A549 (cell line): ENCODE measurements around the gene FCN1. TPM values are rescaled to one million over a fixed set of nuclear protein-coding genes. Genes with fewer than 3 reads are reported as not detected.

Experiments
- ATAC-seq, 2 experiments: fragments of 200-7000 bp in 1 of 2; fragments of >200 bp in 1 of 2; cut with Nextera tagmentation in 1 of 2; cut with Tn5 transposase in 1 of 2; 3 replicates each; pipeline versions ENCODE4 v1.8.0 to v1.9.1; 2018 to 2020; ENCODE audit warnings: mild to moderate bottlenecking in 1 of 2, moderate library complexity in 1 of 2
- CTCF ChIA-PET: fragments of 300-600 bp; sonication (Branson Sonifier 250); formaldehyde crosslinking; extraction: SDS; loops from one replicate; lab custom pipeline; 2021; ENCODE audit warnings: antibody characterized with exemption, inconsistent platforms; lab: Yijun Ruan, JAX
- POLR2A ChIA-PET: fragments of 350-600 bp; formaldehyde crosslinking; extraction: SDS; loops from one replicate; lab custom pipeline; 2021; ENCODE audit warnings: antibody characterized with exemption, inconsistent platforms; lab: Yijun Ruan, JAX
- DNase-seq, 2 experiments: peaks; one replicate each; pipeline versions ENCODE4 v3.0.0 to v3.0.0-alpha.2; 2011 to 2016; ENCODE audit warnings: low read depth in 1 of 2, low spot score in 1 of 2
- FAIRE-seq: peaks from 2 replicates; lab custom pipeline; 2011; peaks lifted over from hg19 to GRCh38; lab: Jason Lieb, UNC
- H3K27ac ChIP-seq, 2 experiments: fragments of >200 bp; sonication (Bioruptor Twin); formaldehyde crosslinking; 3 replicates each; pipeline ENCODE4 v1.5.1; 2016 to 2017
- H3K4me1 ChIP-seq: fragments of >200 bp; sonication (Bioruptor Twin); formaldehyde crosslinking; 3 replicates; pipeline ENCODE4 v1.6.1; 2016
- H3K4me2 ChIP-seq: fragments of >200 bp; sonication (Bioruptor Twin); formaldehyde crosslinking; 3 replicates; pipeline ENCODE4 v1.6.1; 2016
- H3K4me3 ChIP-seq: fragments of >200 bp; sonication (Bioruptor Twin); formaldehyde crosslinking; 3 replicates; pipeline ENCODE4 v1.5.1; 2016
- H3K9me3 ChIP-seq: fragments of >200 bp; sonication (Bioruptor Twin); formaldehyde crosslinking; 3 replicates; pipeline ENCODE4 v1.6.1; 2016
- ATOH8 ChIP-seq: fragments of 250-450 bp; sonication (Bioruptor Pico); IDR thresholded peaks from 2 replicates; pipeline ENCODE4 v1.5.0; 2020; ENCODE audit warnings: low read depth, mild to moderate bottlenecking, moderate library complexity
- BHLHE40 ChIP-seq: IDR thresholded peaks from 2 replicates; pipeline ENCODE4 v1.6.1; 2012; ENCODE audit warnings: low read depth, low read length, inconsistent platforms
- EHF ChIP-seq: fragments of 250-450 bp; sonication (Bioruptor Pico); IDR thresholded peaks from 2 replicates; pipeline ENCODE4 v1.5.0; 2020; ENCODE audit warnings: mild to moderate bottlenecking
- EHMT2 ChIP-seq: fragments of 200-600 bp; sonication (generic); IDR thresholded peaks from 2 replicates; pipeline ENCODE4 v1.6.1; 2016; ENCODE audit warnings: antibody characterized with exemption, low read depth, mild to moderate bottlenecking, moderate library complexity
- ELK1 ChIP-seq: fragments of 150-350 bp; IDR thresholded peaks from 2 replicates; pipeline ENCODE4 v1.6.1; 2014; ENCODE audit warnings: low read depth, mild to moderate bottlenecking, low read length
- EP300 ChIP-seq, 2 experiments: fragments of >200 bp; sonication (Bioruptor Twin); formaldehyde crosslinking; IDR thresholded peaks; 2 replicates in 1 of 2; 3 replicates in 1 of 2; pipeline ENCODE4 v1.6.1; 2016 to 2017
- ESRRA ChIP-seq: fragments of 150-350 bp; IDR thresholded peaks from 2 replicates; pipeline ENCODE4 v1.6.1; 2014; ENCODE audit warnings: mild to moderate bottlenecking, low read length, borderline replicate concordance
- FOXS1 ChIP-seq: fragments of 250-450 bp; sonication (Bioruptor Pico); IDR thresholded peaks from 2 replicates; pipeline ENCODE4 v1.5.0; 2020; ENCODE audit warnings: mild to moderate bottlenecking, moderate library complexity
- GATA3 ChIP-seq: IDR thresholded peaks from 2 replicates; pipeline ENCODE4 v1.6.1; 2012; ENCODE audit warnings: borderline replicate concordance
- HEYL ChIP-seq: fragments of 250-450 bp; sonication (Bioruptor Pico); IDR thresholded peaks from 2 replicates; pipeline ENCODE4 v1.8.0; 2021; ENCODE audit warnings: mild to moderate bottlenecking, moderate library complexity
- HOXB13 ChIP-seq: fragments of 250-450 bp; sonication (Bioruptor Pico); IDR thresholded peaks from 2 replicates; pipeline ENCODE4 v1.5.0; 2020; ENCODE audit warnings: low read depth, mild to moderate bottlenecking, moderate library complexity
- JUN ChIP-seq, 2 experiments: fragments of >200 bp; sonication (Bioruptor Twin); formaldehyde crosslinking; IDR thresholded peaks; 2 replicates in 1 of 2; 3 replicates in 1 of 2; pipeline ENCODE4 v1.6.1; 2016 to 2017
- KDM1A ChIP-seq: fragments of 200-600 bp; sonication (generic); IDR thresholded peaks from 2 replicates; pipeline ENCODE4 v1.6.1; 2016; ENCODE audit warnings: low read depth, mild to moderate bottlenecking
- KDM5A ChIP-seq: fragments of 200-600 bp; sonication (generic); IDR thresholded peaks from 2 replicates; pipeline ENCODE4 v1.6.1; 2016; ENCODE audit warnings: antibody characterized with exemption, mild to moderate bottlenecking
- MAZ ChIP-seq: fragments of 150-350 bp; IDR thresholded peaks from 2 replicates; pipeline ENCODE4 v1.6.1; 2014; ENCODE audit warnings: antibody characterized with exemption, low read depth, low read length, borderline replicate concordance
- MYC ChIP-seq: IDR thresholded peaks from 2 replicates; pipeline ENCODE4 v1.6.1; 2012; ENCODE audit warnings: mild to moderate bottlenecking, inconsistent platforms, low read length, improper control_type of control experiment, borderline replicate concordance
- NFE2L2 ChIP-seq: fragments of 150-350 bp; conservative IDR thresholded peaks from 2 replicates; pipeline ENCODE4 v1.6.1; 2014; ENCODE audit warnings: low read length
- REST ChIP-seq: fragments of 200-600 bp; sonication (generic); IDR thresholded peaks from 2 replicates; pipeline ENCODE4 v1.6.1; 2016; ENCODE audit warnings: antibody characterized with exemption, mild to moderate bottlenecking, moderate library complexity
- RFX5 ChIP-seq: fragments of 450-650 bp; IDR thresholded peaks from 2 replicates; pipeline ENCODE4 v1.7.1; 2014; ENCODE audit warnings: antibody characterized with exemption, mild to moderate bottlenecking, moderate library complexity
- SREBF2 ChIP-seq: fragments of 450-650 bp; IDR thresholded peaks from 2 replicates; pipeline ENCODE4 v1.6.1; 2014; ENCODE audit warnings: mild to moderate bottlenecking, moderate library complexity
- TFCP2L1 ChIP-seq: fragments of 250-450 bp; sonication (Bioruptor Pico); IDR thresholded peaks from 2 replicates; pipeline ENCODE4 v1.5.0; 2021; ENCODE audit warnings: mild to moderate bottlenecking
- TP53 ChIP-seq: fragments of 250-450 bp; sonication (Bioruptor Pico); IDR thresholded peaks from 2 replicates; pipeline ENCODE4 v1.5.0; 2021; ENCODE audit warnings: mild to moderate bottlenecking, moderate library complexity
- ZC3H11A ChIP-seq: fragments of 450-650 bp; IDR thresholded peaks from 2 replicates; pipeline ENCODE4 v1.6.1; 2014; ENCODE audit warnings: antibody characterized with exemption, mild to moderate bottlenecking
- ZNF302 ChIP-seq: fragments of 250-450 bp; sonication (Bioruptor Pico); IDR thresholded peaks from 2 replicates; pipeline ENCODE4 v1.9.0; 2021; ENCODE audit warnings: inconsistent platforms, mild to moderate bottlenecking, moderate library complexity
- WGBS: methylation state at CpG from one replicate; pipeline ENCODE4 v1.1.6; 2017; ENCODE audit errors: missing lambda C conversion rate; 5-methylcytosine and 5-hydroxymethylcytosine counted together
- polyA plus RNA-seq, 4 experiments: library from polyadenylated mRNA; depleted of rRNA in 3 of 4; stranded (reverse); fragments of >200 nt; fragmentation: RNase III in 1 of 4; extraction: RNeasy Plus Mini Kit Qiagen cat#74134 plus additional on column Dnase treatment in 1 of 4; gene quantifications; 2 replicates in 3 of 4; 3 replicates in 1 of 4; pipeline ENCODE4 v1.2.3, GENCODE V29; 2011 to 2017

The FCN1 gene
- polyA plus RNA-seq, 2 of the 4 experiments (the other 2 are of a cell fraction), result not detected

- FAIRE-seq, result no peak
- H3K4me2 ChIP-seq, result no peak overlapping the region
- no peak overlapping the region for H3K27ac ChIP-seq
- no peak for DNase-seq
- H3K4me1 ChIP-seq, result no peaks in the 10 kb centered on the region
- no peak for ATAC-seq
- TF ChIP-seq EHF (CRISPR knock-in tag) (no peak), MYC (no peak), KDM1A (no peak), HEYL (CRISPR knock-in tag) (no peak), BHLHE40 (no peak), SREBF2 (no peak), KDM5A (no peak)
- TF ChIP-seq, all 56 proteins: peak for 0
- WGBS, result 65% methylated on average over 8 of the region's 11 CpGs
- Histone ChIP-seq H3K4me3 (no peak overlapping the region), H3K9me3 (no peaks in the 10 kb centered on the region)
- CTCF ChIA-PET, result no interaction called here
- POLR2A ChIA-PET, result no interaction called here
Measured at GRCh38 chr9:134886413-134886913, 31.2 kb downstream of the FCN1 start.

GRCh38 chr9:134885679-134886412, 31.9 kb downstream of the FCN1 start:
- CTCF ChIA-PET, result no interaction called here
- 68% methylated on average over 22 of the region's 24 CpGs for WGBS
- no peak for FAIRE-seq

GRCh38 chr9:134885001-134885678, 32.6 kb downstream of the FCN1 start:
- H3K4me1 ChIP-seq, result no peaks in the 10 kb centered on the region
- ChIA-PET POLR2A (no interaction called here), CTCF (no interaction called here)
- TF ChIP-seq REST (no peak), JUN (IDR thresholded peaks at IDR 0.05) (no peak)
- ATAC-seq (no peak), DNase-seq (no peak), FAIRE-seq (no peak)
- no peak overlapping the region for H3K27ac ChIP-seq
- no peak overlapping the region for H3K4me3 ChIP-seq
- H3K4me2 ChIP-seq, result no peak overlapping the region
- 68% methylated on average over 16 of the region's 22 CpGs for WGBS
- H3K9me3 ChIP-seq, result no peaks in the 10 kb centered on the region

More at GRCh38 chr9:134885679-134886412, 31.9 kb downstream of the FCN1 start:
- DNase-seq, result no peak
- no peaks in the 10 kb centered on the region for H3K9me3 ChIP-seq
- H3K4me3 ChIP-seq, result no peak overlapping the region
- H3K27ac ChIP-seq, result no peak overlapping the region
- H3K4me1 ChIP-seq, result no peaks in the 10 kb centered on the region
- no peak overlapping the region for H3K4me2 ChIP-seq
- POLR2A ChIA-PET, result no interaction called here
- TF ChIP-seq RFX5 (no peak), ZC3H11A (no peak), ATOH8 (CRISPR knock-in tag) (no peak), EHMT2 (no peak), TP53 (CRISPR knock-in tag) (no peak), ZNF302 (CRISPR knock-in tag) (no peak), MAZ (no peak), NFE2L2 (no peak), ELK1 (no peak), SREBF2 (no peak), FOXS1 (CRISPR knock-in tag) (no peak), ESRRA (no peak), EP300 (IDR thresholded peaks at IDR 0.05) (no peak), HOXB13 (CRISPR knock-in tag) (no peak), KDM5A (no peak), GATA3 (no peak), TFCP2L1 (CRISPR knock-in tag) (no peak), EHF (CRISPR knock-in tag) (no peak)
- TF ChIP-seq, all 56 proteins: peak for 0
- ATAC-seq, result no peak
